Ascending aorta (tissue), 2 donors: ENCODE results near the gene LRP2BP. TPM values are rescaled to one million over a fixed set of nuclear protein-coding genes. Genes with fewer than 3 reads are reported as not detected.

Experiments used
- DNase-seq, 2 donors: peaks; one replicate each; pipeline ENCODE4 v3.0.0-alpha.2; 2019; ENCODE audit warnings: low spot score in 2 of 2
- H3K27ac ChIP-seq, 2 donors: fragments of 200-600 bp; sonication (generic); one replicate each; pipeline ENCODE4 v1.5.1; 2016 to 2017; ENCODE audit warnings: mild to moderate bottlenecking in 1 of 2
- H3K27me3 ChIP-seq: fragments of 200-600 bp; sonication (generic); one replicate; pipeline ENCODE4 v1.5.1; 2017
- H3K36me3 ChIP-seq, 2 donors: fragments of 200-600 bp; sonication (generic); one replicate each; pipeline ENCODE4 v1.5.1; 2016
- H3K4me1 ChIP-seq, 2 donors: fragments of 200-600 bp; sonication (generic); one replicate each; pipeline ENCODE4 v1.5.1; 2016 to 2017; ENCODE audit warnings: mild to moderate bottlenecking in 1 of 2
- H3K4me3 ChIP-seq, 2 donors: fragments of 200-600 bp; sonication (generic); one replicate each; pipeline ENCODE4 v1.5.1; 2016 to 2017; ENCODE audit warnings: mild to moderate bottlenecking in 1 of 2
- H3K9me3 ChIP-seq, 2 donors: fragments of 200-600 bp; sonication (generic); one replicate each; pipeline ENCODE4 v1.5.1; 2016
- intact Hi-C: fragments of 100-400 bp; cut with DNase I; formaldehyde crosslinking; loops from one replicate; pipeline ENCODE4 v1.15.1; 2023
- total RNA-seq: library from RNA; depleted of rRNA; stranded (reverse); fragments of >200 nt; gene quantifications from one replicate; pipeline ENCODE4 v1.1.0, GENCODE V29; 2016
- TF ChIP-seq, protein P1 (sequence below), 3 experiments: fragments of 200-600 bp in 2 of 3; fragments of 450-650 bp in 1 of 3; sonication (generic) in 2 of 3; IDR thresholded peaks; one replicate each; pipeline ENCODE4 v1.5.1; 2016 to 2019; ENCODE audit warnings: antibody characterized with exemption in 3 of 3, mild to moderate bottlenecking in 1 of 3, moderate library complexity in 1 of 3

Gene LRP2BP
- total RNA-seq, result 0.53 TPM

DNA sequence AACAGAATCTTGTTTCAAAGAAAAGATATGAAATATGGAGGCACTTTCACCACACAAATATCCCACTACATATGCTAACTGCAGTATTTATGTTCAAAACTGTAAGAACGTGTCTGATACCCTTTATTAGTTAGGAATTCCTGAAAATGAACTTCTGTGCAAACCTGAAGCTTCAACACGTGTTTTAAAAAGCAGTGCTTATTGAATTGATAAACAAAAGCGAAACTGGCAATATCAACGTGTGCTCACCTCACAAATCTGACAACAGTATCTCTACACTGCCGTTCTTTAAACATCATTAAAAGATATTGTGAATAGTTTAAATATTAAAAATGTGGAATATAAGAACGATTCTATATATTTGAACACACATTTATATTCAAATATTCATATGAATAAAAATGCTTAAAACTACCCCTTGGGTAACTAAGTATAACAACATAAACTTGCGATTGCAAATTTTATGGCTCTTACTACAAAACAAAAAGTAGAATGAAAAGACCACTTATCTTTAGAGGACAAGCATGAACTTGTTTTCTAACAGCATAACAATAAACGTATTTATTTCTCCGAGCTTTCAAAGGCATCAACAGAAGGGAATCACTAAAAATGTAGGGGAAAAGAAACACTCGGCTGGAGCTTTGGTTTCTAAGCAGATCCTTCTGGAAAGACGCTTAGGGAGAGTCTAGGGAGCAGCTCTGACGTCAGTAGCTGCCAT is at the start of gene LRP2BP:
Gene LRP2BP, minus strand, starts transcription at position 687 of the 718 bp plus-strand sequence. CDS start 17,738 bp downstream, outside the sequence.
- peak within 1 kb of the TSS; percentile 99 to 100 for H3K27ac ChIP-seq
- peak within 1 kb of the TSS; percentile 86 to 87 for H3K4me3 ChIP-seq
- no peaks in the 10 kb centered on the region for H3K9me3 ChIP-seq
- no peaks in the 10 kb centered on the region for H3K36me3 ChIP-seq
- intact Hi-C loops, result loop anchor here (2.0 to 10.0 kb wide), 2 partner anchors 37 to 199 kb away; no protein-coding TSS in a partner anchor
- DNase-seq, result no peak
- no peaks in the 10 kb centered on the region for H3K27me3 ChIP-seq
- TF ChIP-seq, protein P1, sequence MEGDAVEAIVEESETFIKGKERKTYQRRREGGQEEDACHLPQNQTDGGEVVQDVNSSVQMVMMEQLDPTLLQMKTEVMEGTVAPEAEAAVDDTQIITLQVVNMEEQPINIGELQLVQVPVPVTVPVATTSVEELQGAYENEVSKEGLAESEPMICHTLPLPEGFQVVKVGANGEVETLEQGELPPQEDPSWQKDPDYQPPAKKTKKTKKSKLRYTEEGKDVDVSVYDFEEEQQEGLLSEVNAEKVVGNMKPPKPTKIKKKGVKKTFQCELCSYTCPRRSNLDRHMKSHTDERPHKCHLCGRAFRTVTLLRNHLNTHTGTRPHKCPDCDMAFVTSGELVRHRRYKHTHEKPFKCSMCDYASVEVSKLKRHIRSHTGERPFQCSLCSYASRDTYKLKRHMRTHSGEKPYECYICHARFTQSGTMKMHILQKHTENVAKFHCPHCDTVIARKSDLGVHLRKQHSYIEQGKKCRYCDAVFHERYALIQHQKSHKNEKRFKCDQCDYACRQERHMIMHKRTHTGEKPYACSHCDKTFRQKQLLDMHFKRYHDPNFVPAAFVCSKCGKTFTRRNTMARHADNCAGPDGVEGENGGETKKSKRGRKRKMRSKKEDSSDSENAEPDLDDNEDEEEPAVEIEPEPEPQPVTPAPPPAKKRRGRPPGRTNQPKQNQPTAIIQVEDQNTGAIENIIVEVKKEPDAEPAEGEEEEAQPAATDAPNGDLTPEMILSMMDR (IDR thresholded peaks at IDR 0.05), result no peak
- H3K4me1 ChIP-seq, result peaks cover 2 to 13% of the 10 kb centered on the region in 2 donors

DNA sequence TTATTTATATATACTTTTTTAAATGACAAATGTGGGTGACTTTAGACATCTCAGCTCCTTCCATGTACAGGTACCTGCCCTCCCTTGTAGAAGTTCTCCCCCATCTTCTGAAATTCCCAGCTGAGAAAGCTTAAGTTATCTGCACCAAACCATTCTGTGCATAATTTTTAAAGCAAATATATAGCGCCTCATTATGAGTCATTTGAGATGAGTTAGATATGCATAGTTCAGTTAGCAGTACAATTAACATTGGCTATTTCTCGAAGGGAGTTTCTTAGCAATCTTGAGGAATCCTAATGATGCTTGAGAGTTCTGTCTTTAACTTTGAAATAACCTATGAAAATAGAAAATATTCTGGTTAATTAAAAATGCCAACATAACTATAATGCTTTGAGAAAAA is 49.5 kb upstream of the LRP2BP start:
- intact Hi-C loops, result no loop called here

DNA sequence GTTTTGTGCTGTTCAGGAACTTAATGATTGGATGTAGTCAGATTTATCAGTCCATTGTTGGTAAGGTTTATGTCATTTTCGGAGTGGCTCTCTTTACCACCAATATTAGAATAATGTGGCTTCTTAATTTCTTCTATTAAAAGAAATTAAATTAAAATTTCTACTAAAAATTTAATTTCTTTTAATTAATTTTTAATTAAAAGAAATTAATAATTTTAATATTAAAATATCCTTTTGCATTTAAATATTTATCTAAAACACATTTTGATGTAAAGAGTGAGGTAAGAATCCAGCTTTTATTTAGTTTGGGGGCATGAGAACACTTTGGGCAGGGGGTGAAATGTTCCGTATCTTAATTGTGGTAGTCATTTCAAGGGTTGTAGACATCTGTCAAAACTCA is 45.8 kb upstream of the LRP2BP start:
- Histone ChIP-seq H3K9me3 (no peaks in the 10 kb centered on the region), H3K27ac (no peak overlapping the region), H3K4me3 (no peak overlapping the region), H3K36me3 (no peaks in the 10 kb centered on the region), H3K4me1 (no peaks in the 10 kb centered on the region), H3K27me3 (no peaks in the 10 kb centered on the region)
- intact Hi-C loops, result no loop called here
- no peak for DNase-seq
- TF ChIP-seq, protein P1 (IDR thresholded peaks at IDR 0.05), result no peak

More for the DNA sequence above, 49.5 kb upstream of the LRP2BP start:
- H3K36me3 ChIP-seq, result no peaks in the 10 kb centered on the region
- DNase-seq, result no peak
- TF ChIP-seq, protein P1 (IDR thresholded peaks at IDR 0.05), result no peak
- no peak overlapping the region for H3K27ac ChIP-seq
- H3K4me1 ChIP-seq, result no peaks in the 10 kb centered on the region
- H3K4me3 ChIP-seq, result no peak overlapping the region
- no peaks in the 10 kb centered on the region for H3K9me3 ChIP-seq
- H3K27me3 ChIP-seq, result no peaks in the 10 kb centered on the region

DNA sequence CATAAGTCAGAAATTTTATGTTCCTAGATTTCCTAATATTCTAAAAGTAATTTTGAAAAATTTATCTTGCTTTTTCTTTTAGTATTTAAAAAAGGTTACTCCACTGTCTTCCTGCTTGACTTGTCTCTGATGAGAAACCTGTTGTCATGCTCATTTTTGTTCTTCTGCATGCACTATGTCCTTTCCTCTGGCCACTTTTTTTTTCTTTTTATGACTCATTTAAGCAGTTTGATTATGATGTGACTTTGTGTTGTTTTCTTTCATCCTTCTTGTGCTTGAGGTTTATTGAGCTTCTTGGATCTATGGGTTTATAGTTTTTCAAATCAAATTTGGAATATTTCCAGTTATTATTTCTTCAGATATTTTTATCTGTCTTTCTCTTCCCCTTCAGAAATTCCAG is 42.1 kb upstream of the LRP2BP start:
- Histone ChIP-seq H3K27me3 (no peaks in the 10 kb centered on the region), H3K27ac (no peak overlapping the region), H3K9me3 (no peaks in the 10 kb centered on the region), H3K4me1 (no peaks in the 10 kb centered on the region), H3K36me3 (no peaks in the 10 kb centered on the region), H3K4me3 (no peak overlapping the region)
- DNase-seq, result no peak
- TF ChIP-seq, protein P1 (IDR thresholded peaks at IDR 0.05), result no peak
- intact Hi-C loops, result no loop called here

DNA sequence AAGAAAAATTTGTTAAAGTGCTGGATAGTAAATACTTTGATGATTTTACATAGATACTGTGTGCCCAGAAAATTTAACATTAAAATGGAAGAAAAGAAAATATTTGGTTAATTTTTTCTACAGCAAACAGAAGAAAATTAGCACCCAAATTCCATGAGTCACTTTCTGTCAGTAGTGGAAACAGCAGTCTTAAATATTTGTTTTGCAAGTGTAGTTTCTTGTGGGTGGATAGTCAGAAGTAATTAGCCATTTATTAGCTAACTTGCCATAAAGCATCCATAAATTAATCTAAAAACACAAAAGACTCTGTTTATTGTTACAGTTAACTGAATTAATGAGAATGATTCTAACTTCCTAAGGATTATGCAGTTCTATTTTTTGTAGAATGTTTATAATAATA is 39.7 kb upstream of the LRP2BP start:
- TF ChIP-seq, protein P1 (IDR thresholded peaks at IDR 0.05), result no peak
- Histone ChIP-seq H3K9me3 (no peaks in the 10 kb centered on the region), H3K36me3 (no peaks in the 10 kb centered on the region), H3K27ac (no peak overlapping the region), H3K27me3 (no peaks in the 10 kb centered on the region), H3K4me3 (no peak overlapping the region), H3K4me1 (no peaks in the 10 kb centered on the region)
- no peak for DNase-seq
- intact Hi-C loops, result no loop called here
